Dedifferentiated amniotic fluid mesenchymal stem cell (primary cell): ENCODE results near the gene MBD2.
"Not testable (repeated sequence)": the region's sequence is repeated elsewhere in the genome, so short reads cannot be mapped to it uniquely, and the experiment has no call there.

Source experiments
- DNase-seq: peaks from one replicate; pipeline ENCODE4 v3.0.0-alpha.2; 2016; ENCODE audit errors: extremely low spot score

Gene MBD2, protein sequence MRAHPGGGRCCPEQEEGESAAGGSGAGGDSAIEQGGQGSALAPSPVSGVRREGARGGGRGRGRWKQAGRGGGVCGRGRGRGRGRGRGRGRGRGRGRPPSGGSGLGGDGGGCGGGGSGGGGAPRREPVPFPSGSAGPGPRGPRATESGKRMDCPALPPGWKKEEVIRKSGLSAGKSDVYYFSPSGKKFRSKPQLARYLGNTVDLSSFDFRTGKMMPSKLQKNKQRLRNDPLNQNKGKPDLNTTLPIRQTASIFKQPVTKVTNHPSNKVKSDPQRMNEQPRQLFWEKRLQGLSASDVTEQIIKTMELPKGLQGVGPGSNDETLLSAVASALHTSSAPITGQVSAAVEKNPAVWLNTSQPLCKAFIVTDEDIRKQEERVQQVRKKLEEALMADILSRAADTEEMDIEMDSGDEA

DNA sequence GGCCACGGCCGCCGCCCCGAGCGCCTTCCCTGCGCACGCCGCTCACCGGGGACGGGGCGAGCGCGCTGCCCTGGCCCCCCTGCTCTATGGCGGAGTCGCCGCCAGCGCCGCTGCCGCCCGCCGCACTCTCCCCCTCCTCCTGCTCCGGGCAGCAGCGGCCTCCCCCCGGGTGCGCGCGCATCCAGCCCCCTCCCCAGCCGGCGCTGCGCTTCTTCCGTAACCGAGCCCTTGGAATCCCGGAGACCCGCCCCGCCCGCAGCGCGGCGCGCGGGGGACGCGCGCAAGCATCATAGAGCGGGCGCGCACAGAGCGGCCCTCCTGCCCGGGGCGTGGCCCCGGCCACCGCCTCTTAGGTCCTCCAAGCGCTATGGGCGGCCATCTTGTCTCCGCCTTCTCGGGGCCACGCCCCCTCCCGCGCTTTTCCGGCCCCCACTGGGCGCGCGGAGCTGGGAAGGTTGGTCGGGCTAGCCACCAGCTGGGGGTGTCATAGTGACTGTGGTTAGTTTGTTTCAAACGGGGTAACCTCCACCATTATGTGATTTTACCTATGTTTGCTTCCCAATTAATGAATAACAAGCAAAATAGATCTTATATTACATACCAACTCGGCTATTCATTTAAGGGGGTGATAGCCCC, at the start of gene MBD2:
Gene MBD2, minus strand, starts transcription at position 291 of the 636 bp plus-strand sequence. Its CDS starts 110 bp downstream, at position 181.
- peak; percentile 89 for DNase-seq

DNA sequence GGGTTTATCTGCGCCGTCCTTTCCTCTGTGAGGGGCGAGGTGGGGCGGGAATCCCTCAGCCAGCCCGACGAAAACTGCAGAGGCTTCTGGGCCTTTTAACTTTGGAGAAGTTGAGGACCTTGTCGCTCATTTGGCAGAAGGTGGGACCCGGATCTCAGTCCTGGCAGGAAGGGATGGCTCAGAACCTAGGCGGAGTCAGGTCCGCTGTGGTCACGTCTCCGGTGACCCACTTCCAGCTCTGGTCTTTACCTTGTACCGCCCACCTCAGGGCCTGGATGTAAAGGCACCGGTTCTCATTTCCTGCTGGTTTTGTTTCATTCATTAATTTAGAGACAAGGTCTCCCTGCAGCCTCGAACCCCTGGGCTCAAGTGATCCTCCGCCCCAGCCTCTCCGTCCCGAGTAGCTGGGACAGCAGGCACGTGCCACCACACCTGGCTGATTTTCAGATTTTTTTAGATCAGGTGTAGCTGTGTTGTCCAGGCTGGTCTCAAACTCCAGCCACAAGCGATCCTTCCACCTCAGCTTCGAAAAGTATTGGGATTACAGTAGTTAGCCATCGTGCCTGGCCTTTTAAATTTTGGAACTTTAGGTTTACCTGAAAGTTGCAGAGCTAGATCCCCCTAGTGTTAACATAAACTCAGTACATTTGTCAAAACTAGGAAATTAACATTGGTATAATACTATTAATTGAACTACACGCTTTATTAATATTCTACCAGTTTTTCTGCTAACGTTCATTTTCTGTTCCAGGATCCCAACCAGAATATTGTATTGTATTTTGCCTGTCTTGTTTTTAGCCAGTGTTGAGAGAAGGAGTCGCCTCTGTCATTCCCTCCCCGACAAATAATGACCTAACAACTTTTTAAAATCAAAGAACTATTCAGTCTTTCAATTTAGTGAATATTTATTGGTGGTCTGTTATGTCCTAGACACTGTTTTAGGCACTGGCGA, 45.7 kb upstream of the MBD2 start:
- DNase-seq, result peak; percentile 20

DNA sequence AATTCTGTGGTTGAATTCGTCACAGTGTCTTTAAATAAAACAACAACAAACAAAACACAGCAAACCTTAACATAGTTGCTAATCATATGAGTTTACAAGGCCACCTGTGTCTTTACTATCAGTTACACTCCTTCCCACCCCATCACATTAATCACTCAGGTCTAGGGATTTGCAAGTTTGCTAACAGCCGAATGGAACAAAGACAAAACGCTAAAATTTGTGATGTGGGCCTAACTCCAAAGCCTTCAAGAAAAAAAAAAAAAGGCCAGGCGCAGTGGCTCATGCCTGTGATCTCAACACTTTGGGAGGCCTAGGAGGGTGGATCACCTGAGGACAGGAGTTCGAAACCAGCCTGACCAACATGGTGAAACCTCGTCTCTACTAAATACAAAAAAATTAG, 44.3 kb upstream of the MBD2 start:
- no peak for DNase-seq

DNA sequence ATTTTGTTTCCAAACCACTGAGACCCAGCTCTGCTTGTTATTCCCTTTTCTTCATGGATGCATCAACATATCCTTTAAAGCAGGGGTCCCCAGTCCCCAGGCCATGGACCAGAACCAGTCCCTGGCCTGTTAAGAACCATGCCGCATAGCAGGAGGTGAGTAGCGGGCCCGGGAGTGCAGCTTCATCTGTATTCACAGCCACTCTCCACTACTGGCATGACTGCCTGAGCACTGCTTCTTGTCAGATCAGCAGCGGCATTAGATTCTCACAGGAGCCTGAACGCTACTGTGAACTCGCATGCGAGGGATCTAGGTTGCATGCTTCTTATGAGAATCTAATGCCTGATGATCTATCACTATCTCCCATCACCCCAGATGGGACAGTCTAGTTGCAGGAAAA, 43.2 kb upstream of the MBD2 start:
- no peak for DNase-seq

DNA sequence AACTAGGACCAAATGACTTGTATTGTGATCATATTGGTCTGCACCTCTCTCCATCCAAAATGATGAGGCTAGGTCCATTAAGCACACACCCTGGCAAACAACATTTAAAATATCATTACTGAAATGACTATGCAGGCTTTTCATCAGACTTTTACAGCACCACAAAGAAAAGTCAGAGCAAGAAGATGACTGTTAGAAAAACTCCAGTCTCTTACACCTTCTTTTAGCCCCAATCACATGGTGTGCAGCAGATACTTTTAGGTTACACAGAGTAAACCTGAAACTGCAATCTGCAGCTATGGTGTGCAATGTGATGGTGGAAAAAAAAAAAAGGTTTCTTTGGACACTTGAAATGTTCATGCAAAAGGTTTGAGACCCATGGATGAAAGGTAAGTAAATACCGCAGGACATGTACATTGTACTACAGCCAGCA, 39.5 kb upstream of the MBD2 start:
- DNase-seq, result no peak

DNA sequence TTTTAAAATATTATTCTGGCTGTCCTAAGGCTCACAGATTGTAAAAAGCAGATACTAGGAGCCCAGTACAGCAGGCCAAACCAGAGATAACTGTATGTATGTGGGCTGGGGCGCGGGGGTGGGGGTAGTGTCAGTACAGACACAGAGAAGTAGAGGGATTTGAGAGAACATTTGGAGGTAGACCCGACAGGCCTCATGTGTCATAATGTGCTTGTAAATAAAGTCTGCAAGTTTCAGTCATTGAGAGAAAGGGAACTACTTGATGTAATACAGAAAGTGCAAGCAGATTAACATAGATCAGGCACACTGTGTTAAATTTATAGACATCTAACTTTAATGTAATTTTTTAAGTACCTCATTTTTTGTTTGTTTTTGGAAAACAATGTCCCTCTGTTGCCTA, 37.4 kb upstream of the MBD2 start:
- no peak for DNase-seq

DNA sequence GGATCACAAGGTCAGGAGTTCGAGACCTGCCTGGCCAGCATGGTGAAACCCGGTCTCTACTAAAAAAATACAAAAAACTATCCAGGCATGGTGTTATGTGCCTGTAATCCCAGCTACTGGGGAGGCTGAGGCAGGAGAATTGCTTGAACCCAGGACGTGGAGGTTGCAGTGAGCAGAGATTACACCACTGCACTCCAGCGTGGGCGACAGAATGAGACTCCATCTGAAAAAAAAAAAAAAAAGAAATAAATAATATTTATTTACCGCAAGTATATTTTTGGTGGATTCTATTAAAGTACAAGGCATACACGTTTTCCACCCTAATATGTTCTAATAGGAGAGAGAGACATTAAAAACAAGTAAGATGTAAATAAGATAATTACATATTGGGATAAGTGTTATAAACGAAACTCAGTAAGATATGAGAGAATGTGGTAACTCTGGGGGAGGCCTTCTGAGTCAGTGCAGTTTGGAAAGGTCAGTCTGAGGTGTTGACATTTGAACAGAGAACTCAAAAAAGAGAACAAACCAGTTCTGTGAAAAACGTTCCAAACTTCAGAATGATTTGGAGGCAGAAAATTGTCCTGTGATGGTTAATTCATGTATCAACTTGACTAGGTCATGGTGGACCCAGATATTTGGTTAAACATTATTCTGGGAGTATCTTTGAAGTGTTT, 36.1 kb upstream of the MBD2 start:
- DNase-seq, result no peak

DNA sequence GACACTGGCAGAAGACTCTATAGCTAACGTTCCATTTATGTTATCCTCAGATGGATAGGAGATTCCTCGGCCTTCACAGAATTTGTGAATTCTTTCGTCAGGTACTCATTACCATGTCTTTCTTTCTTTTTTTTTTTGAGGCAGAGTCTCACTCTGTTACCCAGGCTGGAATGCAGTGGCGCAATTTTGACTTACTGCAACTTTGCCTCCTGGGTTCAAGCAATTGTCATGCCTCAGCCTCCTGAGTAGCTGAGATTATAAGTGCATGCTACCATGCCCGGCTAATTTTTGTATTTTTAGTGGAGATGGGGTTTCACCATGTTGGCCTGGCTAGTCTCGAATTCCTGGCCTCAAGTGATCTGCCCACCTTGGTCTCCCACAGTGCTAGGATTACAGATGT, 33.3 kb upstream of the MBD2 start:
- not testable (repeated sequence) for DNase-seq

DNA sequence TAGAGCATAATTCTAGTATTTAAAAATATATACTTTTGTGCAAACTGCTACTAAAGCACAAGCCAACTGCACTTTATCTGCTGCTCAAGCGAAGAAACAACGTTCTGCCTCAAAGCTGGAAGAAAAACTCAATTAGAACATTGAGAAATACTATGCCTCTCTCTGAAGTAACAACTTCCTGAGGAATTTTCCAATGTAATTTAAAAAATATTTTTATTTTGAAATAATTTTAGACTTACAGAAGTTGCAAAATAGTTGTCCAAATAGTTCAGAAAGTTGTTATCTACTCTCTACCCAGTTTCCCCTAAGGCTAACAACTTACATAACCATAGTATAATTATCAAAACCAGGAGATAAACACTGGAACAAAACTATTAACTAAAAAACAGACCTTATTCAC, 32.5 kb upstream of the MBD2 start:
- peak; percentile 20 for DNase-seq

DNA sequence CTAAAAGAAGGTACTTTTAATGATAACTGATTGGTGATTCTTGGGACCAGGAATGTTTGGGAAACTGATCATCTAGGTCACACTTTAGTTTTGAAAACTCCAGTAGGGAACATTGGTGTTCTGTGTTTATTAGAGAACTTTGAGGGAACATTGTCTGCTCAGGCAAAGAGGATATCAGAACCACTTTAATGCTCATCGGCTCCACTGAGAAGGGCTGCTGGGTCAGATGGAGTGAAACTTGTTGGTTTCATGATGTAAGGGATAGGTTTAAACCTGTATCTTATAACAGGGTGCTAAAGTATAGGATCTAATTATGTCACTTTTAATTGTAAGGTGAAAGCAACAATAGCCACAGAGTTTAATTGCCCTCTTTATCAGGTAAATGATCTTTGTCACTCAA, 30.7 kb upstream of the MBD2 start:
- DNase-seq, result no peak

DNA sequence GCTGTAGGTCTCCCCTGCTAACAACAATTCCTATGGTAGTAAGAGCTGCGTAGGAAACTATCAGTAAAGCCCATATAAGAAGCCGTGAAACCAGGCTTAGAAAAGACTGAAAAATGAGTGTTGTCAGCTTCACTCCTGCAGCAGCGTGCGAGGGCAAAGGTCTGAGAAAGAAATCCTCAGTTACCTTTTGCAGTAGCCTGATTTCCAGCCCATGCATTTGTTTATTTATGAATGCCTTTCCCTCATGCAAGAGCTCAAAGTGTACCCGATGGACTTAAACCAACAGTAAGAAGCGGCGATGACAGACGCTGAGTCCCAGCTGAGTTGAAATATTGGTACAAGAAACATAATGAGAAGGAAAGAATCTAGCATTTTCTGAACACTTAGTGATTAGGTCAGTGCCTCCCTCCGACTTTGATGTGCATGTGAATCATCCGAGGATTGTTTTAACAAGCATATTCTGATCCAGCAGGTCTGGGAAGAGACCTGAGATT, 29.8 kb upstream of the MBD2 start:
- DNase-seq, result peak; percentile 16

DNA sequence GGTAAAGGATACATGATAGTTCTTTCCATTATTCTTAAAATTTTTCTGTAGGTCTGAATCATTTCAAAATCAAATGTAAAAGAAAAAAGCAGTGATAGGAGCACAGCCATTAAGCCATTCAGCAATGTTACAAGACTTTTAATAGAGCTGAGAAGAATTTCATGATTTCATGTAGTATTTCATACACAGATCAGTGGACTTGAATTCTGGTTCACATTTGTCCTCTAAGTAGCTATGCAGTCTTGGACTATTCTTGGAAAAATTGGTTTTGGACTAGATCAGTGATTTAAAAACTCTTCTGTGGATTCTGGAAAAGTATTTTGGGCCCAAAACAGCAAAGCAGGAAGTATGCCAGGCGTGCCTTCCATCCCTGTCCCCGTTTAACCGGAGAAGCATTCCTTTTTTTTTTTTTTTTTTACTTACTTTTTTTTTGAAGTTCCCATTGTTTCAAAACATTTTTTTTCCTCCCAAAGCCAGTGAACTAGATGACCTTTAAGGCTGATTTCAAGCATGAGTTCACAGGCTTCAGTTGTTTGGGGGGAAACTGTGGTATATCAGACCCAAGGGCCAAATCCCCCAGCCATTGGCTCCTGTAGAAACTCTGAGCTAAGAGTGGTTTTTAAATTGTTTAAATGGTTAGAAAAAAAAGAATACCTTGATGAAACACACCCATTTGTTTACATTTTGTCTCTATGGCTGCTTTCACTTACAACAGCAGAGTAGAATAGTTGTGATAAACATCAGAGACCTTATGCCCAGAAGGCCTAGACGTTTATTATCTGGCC, 27.3 kb upstream of the MBD2 start:
- DNase-seq, result no peak

DNA sequence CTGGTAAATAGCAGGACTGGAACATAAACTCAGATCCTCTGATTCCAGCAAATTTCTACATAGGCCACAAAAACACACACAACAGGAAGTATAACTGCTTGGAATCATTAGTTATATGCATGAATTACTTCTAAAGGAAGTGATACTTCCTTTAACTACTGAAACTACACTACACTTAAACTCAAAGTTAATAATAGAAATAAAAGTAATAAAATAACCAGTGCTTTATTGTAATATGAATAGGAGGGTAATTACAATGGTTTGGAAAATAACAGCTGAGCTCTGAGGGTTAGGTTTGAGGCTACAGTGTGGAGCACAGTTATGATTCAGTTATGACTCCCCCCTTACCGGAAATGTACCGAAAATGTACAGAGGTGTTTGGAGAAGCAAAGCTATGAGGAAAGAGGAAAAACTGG, 26.4 kb upstream of the MBD2 start:
- DNase-seq, result no peak

DNA sequence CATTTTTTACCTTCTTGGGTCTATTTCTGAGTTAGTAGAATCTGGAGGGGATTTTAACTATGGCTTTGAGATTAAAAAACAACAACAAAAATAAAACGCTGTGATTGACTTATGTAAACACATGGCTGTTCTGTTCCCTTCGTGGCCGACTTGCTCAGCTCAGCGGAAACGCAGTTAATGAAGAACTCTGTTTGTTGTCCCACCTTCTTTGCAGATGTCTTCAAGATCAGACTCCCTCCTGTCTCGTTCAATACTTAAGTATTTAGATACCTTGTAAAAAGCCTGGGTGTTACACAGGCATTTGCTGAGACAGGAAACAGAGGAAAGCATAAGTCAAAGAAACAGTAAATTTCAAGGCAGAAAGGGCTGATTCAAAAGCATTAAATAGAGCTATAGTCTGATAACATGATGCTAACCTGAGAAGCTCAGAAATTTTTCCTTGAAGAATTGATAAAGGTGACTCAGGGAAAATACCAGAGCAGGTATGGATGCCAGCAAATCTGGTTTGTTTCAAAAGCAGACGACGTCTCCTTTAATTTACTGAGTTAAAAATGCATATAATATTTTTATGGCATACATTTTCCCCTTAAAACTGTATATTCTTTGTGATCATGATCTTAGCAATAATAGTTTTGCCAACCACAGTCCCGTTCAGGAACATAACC, 23.2 kb upstream of the MBD2 start:
- no peak for DNase-seq

DNA sequence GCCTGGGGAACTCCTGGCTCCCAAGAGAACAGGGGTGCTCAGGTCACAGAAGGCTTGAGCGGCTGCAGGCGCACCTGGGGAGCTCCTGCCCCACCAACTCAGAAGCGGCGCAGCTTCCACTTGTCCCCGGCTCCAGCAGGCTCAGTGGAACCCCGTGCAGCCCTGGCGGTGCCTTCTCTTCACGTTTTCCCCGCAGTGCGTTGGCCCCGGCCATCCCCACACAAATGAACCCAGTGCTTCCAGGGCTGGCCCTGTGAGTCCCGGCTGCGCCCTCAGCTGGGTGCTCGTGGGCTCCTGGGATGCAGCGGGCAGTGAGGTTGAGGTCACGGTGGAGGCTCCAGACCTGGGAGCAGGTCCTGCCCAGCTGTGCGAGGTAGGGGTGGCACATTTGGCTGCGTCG, 17.9 kb upstream of the MBD2 start:
- no peak for DNase-seq

DNA sequence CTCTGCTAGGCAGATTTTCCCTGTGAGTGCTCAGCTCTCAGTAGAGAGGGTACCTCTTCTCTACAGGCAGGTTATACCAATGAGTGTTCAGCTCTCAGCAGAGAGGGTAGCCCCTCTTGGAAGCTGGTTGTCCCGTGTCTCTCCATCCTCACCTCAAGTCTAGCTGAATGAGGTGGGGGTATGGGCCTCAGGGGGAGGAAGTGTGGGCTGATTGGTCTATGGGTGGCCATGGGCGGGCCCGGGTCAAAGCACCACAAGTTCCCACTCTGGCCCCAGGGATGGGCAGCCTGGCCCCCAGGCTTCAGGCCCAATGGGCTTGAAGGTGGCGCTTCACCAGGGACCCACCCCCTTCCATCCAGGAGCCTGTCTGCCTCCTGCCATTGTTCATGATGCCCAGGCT, 17.0 kb upstream of the MBD2 start:
- no peak for DNase-seq

DNA sequence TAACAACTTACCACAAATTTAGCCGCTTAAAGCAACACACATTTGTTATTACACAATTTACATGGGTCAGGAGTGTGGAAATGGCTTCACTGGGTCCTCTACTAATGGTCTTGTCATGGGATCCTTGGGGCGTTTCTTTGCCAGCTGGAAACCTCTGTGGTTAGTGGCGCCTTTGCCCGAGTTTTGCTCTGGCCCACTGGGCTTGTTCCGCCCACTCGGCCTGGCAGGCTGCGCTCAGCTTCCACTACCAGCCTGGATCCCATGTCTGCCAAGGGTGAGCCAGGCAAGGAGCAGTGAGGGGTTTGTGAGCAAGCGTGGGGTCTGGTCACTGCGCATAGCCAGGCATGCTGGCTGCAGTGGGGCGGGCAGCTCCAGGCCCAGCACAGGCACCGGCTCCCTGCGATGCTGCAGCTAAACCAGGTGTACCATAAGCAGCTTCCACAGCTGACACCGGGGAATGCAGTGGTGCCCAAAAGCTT, 16.2 kb upstream of the MBD2 start:
- no peak for DNase-seq

DNA sequence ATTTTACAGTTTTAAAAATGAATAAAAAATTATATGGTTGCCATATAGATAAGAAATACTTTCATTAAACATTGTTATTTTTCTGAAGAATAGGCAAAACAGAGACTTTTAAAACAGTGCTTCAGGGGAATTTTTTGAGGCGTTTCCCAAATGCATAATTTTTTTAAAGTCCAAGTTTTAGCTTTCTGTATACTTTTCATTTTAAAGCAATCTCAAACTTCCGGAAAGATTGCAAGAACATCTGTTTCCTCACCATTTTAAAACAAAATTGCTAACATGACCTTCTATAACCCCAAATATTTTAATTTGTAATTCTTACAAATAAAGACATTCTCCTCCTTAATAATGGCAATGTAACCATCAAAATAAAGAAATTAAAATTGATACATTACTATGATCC, 15.1 kb upstream of the MBD2 start:
- DNase-seq, result no peak

DNA sequence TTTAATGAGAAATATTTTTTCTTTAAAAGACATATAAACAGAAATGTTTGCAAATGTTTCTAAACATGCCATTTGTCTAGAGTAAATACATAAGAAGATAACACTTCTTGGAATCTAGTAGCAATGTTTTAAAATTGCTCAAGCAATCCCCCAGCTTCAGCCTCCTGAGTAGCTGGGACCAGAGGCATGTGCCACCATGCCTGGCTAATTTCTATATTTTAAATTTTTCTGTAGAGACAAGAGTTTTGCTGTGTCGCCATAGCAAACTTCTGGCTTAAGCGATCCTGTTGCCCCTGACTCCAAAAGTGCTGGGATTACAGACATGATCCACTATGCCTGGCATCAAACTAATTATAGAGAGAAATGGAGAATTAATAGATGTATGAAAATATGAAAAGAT, 14.6 kb upstream of the MBD2 start:
- DNase-seq, result no peak
